HL-60 (cell line): ENCODE results near the gene ZMPSTE24.

Experiments used
- DNase-seq, 2 experiments: peaks; one replicate each; pipeline ENCODE4 v3.0.0-alpha.2; 2010 to 2020; ENCODE audit warnings: low read depth in 1 of 2, low spot score in 1 of 2
- H3K27ac ChIP-seq: fragments of 250-450 bp; sonication (Bioruptor Pico); replicated peaks from 2 replicates; pipeline ENCODE4 v1.5.1; 2020; ENCODE audit warnings: mild to moderate bottlenecking, moderate library complexity
- H3K27me3 ChIP-seq: fragments of 250-450 bp; sonication (Bioruptor Pico); 2 replicates; pipeline ENCODE4 v1.5.1; 2021; ENCODE audit warnings: mild to moderate bottlenecking, moderate library complexity; ENCODE audit not compliant: insufficient read depth, poor library complexity, severe bottlenecking
- H3K4me3 ChIP-seq: replicated peaks from 2 replicates; pipeline ENCODE4 v1.5.1; 2011; ENCODE audit warnings: mild to moderate bottlenecking, control low read depth, low read length; ENCODE audit not compliant: insufficient read depth
- CTCF ChIP-seq: IDR thresholded peaks from one replicate; pipeline ENCODE4 v1.5.1; 2011; ENCODE audit warnings: low read length, control low read depth, inconsistent platforms; ENCODE audit not compliant: insufficient read depth
- GABPA ChIP-seq: IDR thresholded peaks from 2 replicates; pipeline ENCODE4 v1.6.1; 2012; ENCODE audit warnings: low read depth
- POLR2AphosphoS5 ChIP-seq: IDR thresholded peaks from 2 replicates; pipeline ENCODE4 v1.6.1; 2012; ENCODE audit warnings: low read depth
- SPI1 ChIP-seq: IDR thresholded peaks from 2 replicates; pipeline ENCODE4 v1.6.1; 2012; ENCODE audit warnings: low read depth, mild to moderate bottlenecking, borderline replicate concordance
- TF ChIP-seq, protein P1 (sequence below): IDR thresholded peaks from 2 replicates; pipeline ENCODE4 v1.6.1; 2012; ENCODE audit warnings: low read depth; ENCODE audit not compliant: insufficient replicate concordance

The ZMPSTE24 gene

DNA sequence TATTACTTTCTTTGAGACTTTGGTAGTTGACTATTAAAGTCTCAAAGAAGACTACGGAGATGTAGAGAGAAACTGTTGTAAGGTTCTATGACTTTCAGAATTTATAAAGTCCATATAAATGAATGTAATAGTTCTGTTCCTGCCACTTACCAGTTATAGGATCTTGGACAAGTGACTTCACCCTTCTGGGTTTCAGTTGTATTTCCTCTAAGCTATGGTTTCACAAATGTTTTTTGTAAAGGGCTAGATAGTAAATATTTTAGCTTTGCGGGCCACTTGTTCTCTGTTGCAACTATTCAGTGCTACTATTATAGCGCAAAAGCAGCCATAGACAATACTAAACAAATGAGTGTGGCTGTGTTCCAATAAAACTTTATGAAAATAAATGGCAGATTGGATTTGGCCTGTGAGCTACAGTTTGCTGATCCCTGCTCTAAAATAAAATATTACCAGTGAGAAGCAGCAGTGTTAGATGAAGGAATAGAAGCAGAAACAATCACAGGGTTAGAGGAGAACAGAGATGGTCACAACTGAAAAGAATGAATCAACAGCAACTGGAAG, 14.7 kb downstream of the ZMPSTE24 start:
- no peak for DNase-seq
- no peak overlapping the region for H3K4me3 ChIP-seq

GRCh38 chr1:40273547-40274166, 15.6 kb downstream of the ZMPSTE24 start:
- Histone ChIP-seq H3K27me3 (no peaks in the 10 kb centered on the region), H3K27ac (no peak overlapping the region), H3K4me3 (no peak overlapping the region)
- TF ChIP-seq POLR2AphosphoS5 (no peak), GABPA (no peak), SPI1 (no peak), CTCF (no peak)
- TF ChIP-seq, protein P1, sequence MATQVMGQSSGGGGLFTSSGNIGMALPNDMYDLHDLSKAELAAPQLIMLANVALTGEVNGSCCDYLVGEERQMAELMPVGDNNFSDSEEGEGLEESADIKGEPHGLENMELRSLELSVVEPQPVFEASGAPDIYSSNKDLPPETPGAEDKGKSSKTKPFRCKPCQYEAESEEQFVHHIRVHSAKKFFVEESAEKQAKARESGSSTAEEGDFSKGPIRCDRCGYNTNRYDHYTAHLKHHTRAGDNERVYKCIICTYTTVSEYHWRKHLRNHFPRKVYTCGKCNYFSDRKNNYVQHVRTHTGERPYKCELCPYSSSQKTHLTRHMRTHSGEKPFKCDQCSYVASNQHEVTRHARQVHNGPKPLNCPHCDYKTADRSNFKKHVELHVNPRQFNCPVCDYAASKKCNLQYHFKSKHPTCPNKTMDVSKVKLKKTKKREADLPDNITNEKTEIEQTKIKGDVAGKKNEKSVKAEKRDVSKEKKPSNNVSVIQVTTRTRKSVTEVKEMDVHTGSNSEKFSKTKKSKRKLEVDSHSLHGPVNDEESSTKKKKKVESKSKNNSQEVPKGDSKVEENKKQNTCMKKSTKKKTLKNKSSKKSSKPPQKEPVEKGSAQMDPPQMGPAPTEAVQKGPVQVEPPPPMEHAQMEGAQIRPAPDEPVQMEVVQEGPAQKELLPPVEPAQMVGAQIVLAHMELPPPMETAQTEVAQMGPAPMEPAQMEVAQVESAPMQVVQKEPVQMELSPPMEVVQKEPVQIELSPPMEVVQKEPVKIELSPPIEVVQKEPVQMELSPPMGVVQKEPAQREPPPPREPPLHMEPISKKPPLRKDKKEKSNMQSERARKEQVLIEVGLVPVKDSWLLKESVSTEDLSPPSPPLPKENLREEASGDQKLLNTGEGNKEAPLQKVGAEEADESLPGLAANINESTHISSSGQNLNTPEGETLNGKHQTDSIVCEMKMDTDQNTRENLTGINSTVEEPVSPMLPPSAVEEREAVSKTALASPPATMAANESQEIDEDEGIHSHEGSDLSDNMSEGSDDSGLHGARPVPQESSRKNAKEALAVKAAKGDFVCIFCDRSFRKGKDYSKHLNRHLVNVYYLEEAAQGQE, result no peak
- DNase-seq, result no peak

More for the DNA sequence above, 14.7 kb downstream of the ZMPSTE24 start:
- Histone ChIP-seq H3K27me3 (no peaks in the 10 kb centered on the region), H3K27ac (no peak overlapping the region)
- TF ChIP-seq GABPA, result no peak
- no peak for TF ChIP-seq CTCF
- TF ChIP-seq, protein P1, result no peak

- H3K27ac ChIP-seq, result no peak overlapping the region
- no peak for DNase-seq
- H3K27me3 ChIP-seq, result no peaks in the 10 kb centered on the region
- TF ChIP-seq, protein P1, result no peak
- no peak for TF ChIP-seq GABPA
- TF ChIP-seq SPI1, result no peak
- TF ChIP-seq CTCF, result no peak
- no peak for TF ChIP-seq POLR2AphosphoS5
- H3K4me3 ChIP-seq, result no peak overlapping the region
Observed at GRCh38 chr1:40274331-40274730, 16.3 kb downstream of the ZMPSTE24 start.
